NK-92 (cell line): ENCODE results near the gene EFNB2.

Experiments used
- DNase-seq: peaks from one replicate; lab custom pipeline; 2025; ENCODE audit not compliant: unreplicated experiment; lab: John Stamatoyannopoulos, UW

Gene EFNB2

DNA sequence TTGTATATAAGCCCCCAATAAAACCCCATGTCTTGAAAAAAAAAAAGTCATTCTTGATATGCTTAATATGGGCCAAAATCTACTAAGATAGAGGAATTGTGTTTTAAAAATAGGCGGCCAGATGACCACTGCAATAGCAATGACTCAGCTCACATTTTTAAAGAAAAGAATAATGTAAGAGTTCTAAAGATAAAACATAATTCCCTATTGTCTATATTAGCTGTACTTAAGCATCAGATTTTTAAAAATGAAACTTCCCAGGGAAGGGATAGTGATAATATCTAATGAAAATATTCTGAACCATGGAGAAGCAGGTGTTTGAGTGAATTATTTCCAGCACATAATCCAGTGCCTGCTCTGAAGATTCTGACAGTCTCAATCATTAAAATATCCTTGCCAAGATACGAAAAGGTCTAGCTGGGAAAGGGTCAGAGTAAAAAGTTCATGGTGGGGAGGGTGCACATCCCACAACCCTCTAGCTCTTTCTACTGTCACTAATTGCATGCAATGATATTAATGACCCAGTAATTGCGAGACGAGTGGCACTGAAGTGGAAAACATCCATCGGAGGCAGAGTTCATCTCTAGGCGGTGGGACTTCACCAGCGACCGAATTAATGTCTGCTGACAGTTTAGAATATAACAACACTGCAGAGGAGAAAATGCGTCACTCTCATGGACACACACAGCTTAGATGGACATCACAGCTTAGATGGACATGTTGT lies 31.6 kb downstream of the EFNB2 start:
- DNase-seq, result no peak

DNA sequence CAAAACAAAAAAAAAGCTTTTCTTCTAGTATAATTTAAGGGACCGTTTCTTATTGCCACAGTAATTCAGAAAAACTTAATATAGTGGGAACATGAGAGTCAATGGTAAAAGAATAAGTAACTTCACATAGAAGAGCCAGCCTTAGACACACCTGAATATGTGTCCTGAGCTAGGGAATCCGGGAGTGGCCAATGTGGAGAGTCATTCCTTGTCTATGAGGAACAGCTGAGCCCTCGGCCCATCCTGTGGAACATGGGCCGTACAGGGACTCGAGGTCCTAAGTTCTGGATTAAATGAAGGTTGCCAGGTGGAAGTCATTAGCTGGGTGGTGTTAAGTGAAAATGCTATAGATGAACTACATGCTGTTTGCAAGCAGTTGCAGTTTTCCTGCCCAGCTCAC lies 32.2 kb downstream of the EFNB2 start:
- DNase-seq, result no peak

DNA sequence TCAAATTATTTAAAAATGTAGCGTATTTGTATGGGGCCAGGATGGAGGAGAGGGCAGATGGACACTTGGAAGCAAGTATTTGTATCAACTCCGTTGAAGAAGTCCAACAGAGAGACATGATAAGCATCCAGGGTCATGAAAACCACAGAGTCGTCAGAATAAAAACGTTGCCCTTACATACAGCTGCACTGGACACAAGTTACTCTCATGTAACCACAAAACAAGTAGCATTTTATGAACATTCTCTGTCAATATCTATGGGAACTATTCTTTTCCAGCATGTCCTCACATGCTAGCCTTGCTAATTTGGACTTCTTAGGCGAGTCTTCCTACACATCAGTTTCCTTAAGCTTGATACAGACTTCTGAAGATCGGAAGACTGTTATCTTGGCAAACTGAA lies 35.0 kb downstream of the EFNB2 start:
- no peak for DNase-seq

DNA sequence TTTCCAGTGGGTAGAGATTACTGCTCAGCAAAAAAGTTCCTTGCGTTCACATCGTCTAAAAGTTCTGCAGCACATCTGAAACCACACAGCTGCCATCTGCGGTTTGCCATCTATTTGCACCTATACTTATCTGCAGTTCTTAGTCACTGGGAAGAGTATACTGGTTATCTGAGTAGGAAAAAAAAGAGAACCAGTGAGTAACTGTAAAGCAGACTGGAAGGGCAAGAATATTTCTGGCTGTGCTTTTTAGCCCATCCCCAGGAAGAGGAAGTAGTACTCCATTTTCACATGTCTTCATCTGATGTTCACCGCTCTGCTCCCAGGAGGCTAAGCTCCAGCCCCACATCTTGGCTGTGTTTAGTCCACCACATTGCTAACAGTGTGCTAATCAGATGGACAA lies 35.6 kb downstream of the EFNB2 start:
- DNase-seq, result no peak

DNA sequence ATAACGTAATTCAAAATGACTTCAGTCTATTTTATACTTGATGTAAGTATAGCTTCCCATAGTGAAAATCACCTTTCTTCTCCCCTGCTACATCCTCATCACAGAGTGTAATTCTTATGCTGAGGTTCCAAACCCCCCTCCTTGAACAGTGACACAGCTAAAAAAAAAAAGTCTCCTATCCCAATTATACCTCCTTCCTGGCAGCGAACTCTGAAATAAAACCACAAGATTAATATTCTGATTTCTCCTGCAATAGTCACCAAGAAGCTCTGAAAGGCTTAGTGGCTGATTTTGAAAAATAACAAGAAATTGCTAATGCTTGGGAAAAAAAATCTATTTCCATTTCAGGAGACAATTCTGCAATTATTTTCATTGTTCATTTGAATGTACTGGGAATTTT lies 36.3 kb downstream of the EFNB2 start:
- DNase-seq, result no peak

DNA sequence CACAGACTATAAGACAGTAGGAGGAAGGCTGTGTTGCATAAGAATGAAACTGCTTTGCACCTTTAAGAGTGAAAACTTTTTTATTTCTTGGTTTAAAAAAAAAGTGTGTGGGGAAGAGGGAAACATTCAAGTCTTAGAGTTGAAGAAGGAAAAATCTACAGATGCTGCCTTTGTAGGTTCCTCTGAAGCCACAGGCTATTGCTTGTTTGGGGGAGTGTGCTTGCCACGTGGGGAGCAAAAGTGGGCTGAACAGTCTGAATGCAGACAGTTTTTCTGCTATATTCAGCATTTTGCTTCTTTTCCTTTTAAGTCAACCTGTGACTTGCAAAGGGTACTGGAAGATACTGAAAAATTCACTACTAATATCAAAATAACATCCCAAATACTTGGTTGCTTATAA lies 36.9 kb downstream of the EFNB2 start:
- no peak for DNase-seq

DNA sequence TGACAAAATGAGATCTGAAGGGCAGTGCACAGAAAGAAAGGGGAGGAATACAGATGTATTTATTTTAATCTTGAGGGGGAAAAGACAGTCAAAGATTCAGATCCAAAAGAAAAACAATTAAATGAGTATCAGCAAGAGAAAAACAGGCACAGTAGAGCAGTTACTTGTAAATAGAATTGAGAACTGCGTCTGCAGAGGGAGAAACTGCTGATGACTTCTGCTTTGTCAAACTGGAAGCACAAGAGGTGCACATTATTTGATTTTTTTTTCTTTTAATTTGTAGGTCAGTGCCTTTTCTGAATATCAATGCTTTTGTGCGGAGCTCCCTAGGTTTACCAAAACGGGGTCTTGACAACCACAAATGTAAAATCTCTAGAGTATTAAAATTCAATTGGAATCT lies 37.3 kb downstream of the EFNB2 start:
- no peak for DNase-seq

DNA sequence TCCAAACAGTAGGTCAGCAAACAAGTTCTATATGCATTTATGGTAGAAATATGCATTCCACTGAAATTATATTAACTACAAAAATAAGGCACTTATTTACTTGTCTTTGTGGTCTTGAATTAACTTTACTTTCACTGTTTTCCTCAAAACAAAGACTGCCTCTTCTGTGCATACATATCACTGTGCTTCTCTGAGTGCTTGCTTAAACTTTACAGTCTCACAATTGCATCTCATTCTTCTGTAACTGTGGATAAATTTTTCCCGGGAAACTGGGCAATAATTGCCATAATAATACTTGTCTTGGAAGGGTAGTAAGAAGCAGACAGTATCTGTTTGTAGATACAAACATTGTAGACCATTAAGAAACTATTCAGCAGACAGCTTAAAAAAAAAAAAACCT lies 38.4 kb downstream of the EFNB2 start:
- no peak for DNase-seq

DNA sequence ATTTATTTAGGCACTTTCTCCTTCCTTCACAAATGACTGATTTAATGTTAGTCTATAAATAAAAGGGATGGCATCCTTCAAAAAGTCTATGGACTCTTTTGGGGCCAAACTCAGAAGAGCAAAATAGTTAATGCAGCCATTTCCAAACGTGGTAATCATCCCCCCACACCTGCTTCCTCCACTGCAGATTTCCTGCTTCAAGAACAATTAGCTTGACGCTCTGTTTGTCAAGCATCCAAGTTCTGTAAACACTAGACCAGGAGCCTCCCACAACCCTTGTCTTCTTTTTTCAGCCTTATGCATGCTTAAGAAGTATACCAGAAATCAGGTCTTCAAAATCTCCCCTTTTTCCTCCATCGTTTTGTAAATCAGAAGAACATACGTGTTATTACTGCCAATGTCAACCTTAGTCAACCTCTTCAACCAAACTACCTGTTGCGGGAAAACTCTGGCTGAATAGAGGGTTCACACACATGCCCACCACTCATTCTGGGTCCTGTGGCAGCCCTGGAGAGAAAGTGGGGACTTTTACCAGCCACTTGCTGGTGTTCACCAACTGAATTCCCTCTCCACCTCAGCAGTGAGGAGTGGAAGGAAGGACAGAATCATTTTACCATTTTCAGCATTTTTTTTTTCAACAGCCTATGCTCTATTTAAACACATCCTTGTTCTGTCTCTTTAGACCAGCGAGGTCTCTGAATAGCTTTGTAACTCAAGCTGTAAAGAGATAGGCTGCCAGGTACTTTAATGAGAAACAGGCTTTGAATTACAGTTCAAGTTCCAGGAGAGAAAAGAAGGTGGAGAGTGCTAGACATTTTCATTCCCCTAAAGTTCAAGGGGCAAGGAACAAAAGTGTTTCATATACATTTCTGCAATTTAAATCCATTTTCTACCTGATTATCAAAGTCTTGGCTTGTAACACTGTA lies 39.1 kb downstream of the EFNB2 start:
- no peak for DNase-seq

DNA sequence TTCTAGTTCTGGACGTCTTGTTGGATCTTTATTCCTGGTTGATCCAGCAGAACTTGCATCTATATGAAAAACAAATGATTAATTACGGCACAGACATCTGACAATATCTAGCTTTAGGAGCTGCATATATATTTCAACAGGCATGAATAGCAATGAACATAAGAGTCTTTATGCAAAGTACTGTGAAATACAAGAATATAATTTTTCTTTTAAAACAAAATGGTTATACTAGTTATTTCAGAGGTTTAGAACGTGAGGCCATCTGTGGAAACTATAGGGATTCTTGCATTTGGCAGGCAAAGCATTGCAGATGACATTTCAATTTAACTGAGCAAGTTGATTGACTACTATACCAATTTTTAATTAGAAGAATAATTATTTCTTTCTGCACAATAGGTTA lies 40.5 kb downstream of the EFNB2 start:
- DNase-seq, result no peak

DNA sequence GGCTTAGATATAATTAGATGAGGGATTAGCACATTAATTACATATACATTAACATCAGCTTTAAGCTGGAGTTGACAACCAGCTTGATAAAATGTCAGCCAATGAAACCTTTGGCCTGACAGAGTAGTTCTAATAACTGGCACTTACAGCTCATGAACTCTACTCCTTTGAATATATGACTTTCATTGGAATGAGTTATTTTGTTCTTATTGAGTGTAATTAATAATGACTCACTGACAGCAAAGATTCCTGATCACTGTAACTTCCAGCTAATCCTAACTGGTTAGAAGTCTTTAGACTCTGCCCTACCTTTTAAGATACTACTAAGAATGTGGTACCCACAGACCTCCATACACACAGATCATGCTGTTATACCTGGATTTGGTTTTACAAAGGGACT lies 41.0 kb downstream of the EFNB2 start:
- no peak for DNase-seq

DNA sequence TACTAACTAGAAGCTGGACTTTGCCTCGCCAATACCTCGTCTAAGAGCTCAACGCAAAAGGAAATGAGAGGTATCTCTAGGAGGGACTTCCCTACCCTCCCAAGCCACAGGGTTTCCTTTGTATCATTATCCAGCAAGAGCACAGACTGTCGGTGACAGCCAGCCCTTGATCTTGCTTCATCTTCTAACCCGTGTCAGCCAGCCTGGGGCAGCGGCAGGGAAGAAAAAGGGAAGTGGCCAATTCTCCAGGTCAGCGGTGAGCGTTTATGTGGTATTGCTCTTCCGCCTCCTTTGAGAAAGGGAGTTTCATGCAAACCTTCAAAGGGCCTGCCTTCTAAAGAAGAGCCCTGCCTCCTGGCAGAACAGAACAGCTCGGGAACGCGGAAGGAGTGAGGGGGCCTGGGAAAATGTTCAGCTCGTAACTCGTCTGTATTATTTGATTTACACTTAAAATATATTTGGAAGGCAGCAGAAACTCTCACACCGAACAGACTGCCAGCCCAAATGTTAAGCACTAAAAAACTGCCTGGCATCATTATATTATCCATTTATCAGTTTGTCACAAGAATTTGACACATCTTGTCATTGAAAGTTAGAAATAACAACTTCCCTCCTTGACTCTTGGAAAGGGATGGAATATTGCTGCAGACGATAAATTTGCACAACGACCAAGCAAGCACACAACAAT lies 41.8 kb downstream of the EFNB2 start:
- no peak for DNase-seq

DNA sequence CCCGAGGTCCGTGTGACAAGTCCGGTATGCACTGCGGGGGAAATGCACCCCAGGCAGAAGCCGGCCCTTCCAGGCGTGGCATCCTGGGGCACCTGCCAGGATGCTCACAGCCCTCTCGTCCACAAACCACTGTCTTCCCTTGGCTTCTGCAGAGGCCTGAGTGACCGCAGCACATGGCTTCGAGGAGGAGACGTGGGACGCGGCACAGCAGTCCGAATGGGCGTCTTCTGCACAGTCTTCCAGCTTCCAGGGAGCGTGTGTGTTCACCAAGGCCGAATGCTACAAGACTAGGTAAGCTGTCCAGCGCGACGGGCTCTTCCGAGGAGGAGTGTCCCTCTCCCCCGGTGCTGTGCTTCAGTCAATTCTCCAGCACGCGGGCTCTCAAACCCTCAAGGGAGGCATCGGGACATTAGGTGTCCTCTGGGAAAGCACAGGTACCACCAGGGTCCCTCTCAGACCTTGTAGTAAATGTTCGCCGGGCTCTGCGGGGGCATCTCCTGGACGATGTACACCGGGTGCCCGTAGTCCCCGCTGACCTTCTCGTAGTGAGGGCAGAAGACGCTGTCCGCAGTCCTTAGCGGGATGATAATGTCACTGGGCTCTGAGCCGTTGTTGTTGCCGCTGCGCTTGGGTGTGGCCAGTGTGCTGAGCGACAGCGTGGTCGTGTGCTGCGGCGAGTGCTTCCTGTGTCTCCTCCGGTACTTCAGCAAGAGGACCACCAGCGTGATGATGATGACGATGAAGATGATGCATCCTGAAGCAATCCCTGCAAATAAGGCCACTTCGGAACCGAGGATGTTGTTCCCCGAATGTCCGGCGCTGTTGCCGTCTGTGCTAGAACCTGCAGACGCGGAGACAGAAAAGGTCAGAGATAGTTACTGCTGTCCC lies 42.6 kb downstream of the EFNB2 start:
- DNase-seq, result no peak

DNA sequence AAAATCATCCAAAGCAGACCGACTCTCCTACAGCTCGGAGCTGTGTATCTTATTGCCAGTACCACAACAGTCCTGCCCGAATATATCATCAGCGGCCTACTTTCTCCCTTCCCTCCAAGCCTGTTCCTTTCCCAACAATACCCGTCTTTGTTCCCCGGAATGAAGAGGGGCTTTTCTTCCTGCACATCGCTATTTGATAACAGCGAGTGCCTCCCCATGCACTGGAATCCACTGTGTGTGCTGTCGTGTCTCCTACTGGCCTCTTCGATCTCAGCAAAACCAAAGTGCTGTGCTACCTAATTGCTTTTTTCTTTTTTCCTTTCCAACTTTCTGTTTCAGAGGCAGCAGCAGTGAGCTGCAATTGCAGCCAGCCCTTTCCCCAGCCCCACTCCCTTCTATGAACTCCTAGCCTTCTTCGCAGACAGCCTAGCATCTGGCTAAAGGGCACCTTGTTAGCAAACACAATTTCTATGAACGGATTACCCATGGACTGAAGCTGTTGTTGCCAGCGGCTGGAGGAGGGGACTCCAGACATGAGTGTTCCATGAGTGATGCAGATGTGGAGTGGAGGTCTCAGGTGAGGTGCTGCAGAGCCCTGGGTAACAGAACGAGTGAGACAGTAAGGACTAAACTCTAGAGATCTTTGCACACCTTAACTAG lies 43.4 kb downstream of the EFNB2 start:
- DNase-seq, result no peak

DNA sequence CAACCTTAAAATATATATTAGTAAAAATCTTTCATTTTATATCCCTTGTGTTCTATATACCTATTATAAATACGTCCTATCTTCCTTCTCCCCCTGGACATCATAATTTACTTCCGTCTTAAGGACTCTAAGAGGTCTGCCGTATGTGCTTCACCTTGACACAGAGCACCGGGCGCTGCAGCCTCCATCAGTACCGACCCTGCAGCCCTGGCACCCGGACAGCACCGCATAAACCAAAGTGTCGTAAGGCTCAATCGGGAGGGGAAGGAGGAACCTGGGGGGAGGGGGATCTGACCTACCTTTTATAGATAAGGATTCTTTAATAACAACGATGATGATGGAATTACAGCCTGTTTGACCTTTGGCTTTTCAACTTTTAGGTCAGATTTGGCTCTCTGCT lies 44.0 kb downstream of the EFNB2 start:
- DNase-seq, result no peak

DNA sequence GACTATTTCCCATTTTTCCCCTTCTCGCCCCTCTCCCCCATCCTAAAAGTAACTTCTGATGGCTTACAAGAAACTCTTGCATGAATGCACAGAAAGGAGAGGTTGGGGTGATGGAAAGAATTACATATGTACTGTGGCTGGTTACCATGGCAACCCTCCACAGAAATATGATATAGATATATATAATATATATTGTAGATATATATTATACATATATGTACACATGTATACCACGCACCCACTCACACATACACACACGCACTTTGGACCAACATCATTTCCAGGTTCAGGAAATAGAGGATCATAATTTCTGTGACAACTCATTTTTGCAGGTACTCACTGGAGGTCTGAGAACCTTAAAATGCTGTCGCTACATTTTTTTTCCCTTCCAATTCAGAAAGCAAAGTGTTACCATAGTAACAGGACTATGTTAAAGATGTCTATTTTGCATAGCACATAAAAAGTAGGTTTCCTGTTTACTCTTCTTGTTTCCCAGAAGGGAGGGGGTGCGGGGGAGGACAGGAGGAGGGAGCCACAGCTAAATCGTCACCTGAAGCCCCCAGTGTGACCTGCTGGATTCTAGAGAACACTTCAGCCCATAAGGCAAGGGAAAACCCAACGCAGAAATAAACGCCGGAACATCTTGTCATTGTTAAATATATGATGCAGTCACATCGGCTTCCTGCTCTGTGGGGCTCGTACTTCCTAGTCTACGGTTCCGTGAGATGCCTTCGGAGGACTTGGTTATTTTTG lies 44.7 kb downstream of the EFNB2 start:
- no peak for DNase-seq

DNA sequence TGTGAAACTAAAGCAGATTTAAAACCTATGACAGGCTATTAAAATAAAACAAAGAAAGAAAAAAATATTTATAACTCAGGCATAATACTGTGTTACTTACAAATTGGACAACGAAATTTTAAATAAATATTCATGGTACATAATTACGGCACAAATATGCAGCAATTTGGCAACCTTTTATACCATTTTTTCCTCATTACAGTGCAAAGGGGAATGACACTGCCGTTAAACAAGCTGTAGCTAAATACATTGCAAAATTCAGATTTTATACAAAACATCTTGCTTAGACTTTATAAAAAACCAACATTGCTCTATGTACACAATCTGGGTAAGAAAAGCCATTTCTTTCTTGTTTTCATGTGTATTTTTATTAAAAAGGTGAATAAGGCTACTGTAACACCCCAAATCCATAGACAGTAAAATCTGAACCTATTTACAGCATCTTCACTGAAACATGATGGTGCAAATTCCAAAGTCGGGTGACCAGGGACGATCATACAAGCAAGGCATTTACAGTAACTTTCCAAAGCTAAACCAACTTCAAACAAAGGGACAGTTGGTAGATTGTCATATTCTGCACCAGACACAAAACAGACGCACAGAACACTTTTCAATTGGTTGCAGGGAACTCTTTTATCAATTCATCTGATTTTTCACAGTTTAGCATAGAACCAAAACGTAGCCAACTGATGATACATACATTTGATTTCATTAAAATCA lies 45.5 kb downstream of the EFNB2 start:
- DNase-seq, result no peak

DNA sequence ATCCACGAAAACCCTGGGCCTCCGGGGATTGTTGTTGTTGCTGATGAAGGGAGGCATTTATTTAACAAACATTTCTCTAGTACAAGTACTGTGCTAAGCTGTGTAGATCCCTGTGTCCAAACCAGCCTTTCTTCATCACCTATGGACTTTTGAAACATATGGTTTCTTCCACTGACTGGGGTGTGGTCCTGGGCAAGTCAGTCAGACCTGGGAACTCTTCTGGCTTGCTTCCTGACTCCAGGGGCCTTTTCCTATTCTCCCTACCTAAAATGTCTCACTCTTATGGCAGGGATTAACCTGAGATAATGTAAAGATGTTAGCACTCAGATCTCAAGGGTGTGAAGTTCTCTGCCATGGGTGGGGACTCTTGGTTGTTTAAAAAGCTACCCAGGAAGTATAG lies 46.8 kb downstream of the EFNB2 start:
- DNase-seq, result no peak

DNA sequence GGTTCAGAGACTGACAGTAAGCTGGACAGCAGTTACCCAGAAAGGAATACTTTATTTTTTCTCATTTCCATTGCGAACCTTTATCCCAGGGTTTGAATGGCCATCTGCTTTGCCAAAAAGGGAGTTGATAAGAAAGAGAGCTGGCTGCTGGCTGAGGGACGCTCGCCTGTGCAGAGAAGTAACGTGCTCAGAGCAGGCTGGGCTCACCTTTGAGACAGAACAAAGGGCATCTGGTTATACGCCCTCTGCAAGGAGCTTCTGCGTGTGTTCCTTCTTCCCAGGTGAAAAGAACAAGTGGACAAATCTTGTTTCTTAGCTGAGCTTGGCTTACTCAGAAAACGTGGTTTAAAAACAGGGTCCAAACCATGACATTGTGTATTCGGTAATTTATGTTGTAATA lies 47.4 kb downstream of the EFNB2 start:
- DNase-seq, result no peak
